Peyer's patch (tissue), 4 donors: Measurements from ENCODE around the gene ATP5PB. TPM values are rescaled to one million over a fixed set of nuclear protein-coding genes. Genes with fewer than 3 reads are reported as not detected.

Experiments
- DNase-seq, 3 donors: peaks; one replicate each; pipeline ENCODE4 v3.0.0-alpha.2; 2017 to 2019
- H3K27ac ChIP-seq, 4 donors: fragments of 200-600 bp; sonication (generic); one replicate each; pipeline ENCODE4 v1.5.1; 2016 to 2019
- H3K27me3 ChIP-seq, 2 donors: fragments of 200-600 bp; sonication (generic); one replicate each; pipeline ENCODE4 v1.5.1; 2019
- H3K36me3 ChIP-seq, 3 donors: fragments of 200-600 bp; sonication (generic); one replicate each; pipeline ENCODE4 v1.5.1; 2016 to 2019
- H3K4me1 ChIP-seq, 4 donors: fragments of 200-600 bp; sonication (generic); one replicate each; pipeline ENCODE4 v1.5.1; 2016 to 2019
- H3K4me3 ChIP-seq, 4 donors: fragments of 200-600 bp; sonication (generic); 1 replicate in 3 of 4; 2 replicates in 1 of 4; pipeline ENCODE4 v1.5.1; 2016 to 2019; ENCODE audit warnings: mild to moderate bottlenecking in 1 of 4
- H3K9me3 ChIP-seq, 4 donors: fragments of 200-600 bp; sonication (generic); one replicate each; pipeline ENCODE4 v1.5.1; 2016 to 2019; ENCODE audit warnings: mild to moderate bottlenecking in 1 of 4
- CTCF ChIP-seq, 6 experiments: fragments of 450-650 bp in 4 of 6; fragments of 200-600 bp in 2 of 6; sonication (generic) in 1 of 6; IDR thresholded peaks; one replicate each; pipeline ENCODE4 v1.5.1; 2017 to 2019; ENCODE audit warnings: antibody characterized with exemption in 6 of 6, mild to moderate bottlenecking in 3 of 6, moderate library complexity in 1 of 6
- POLR2A ChIP-seq, 2 donors: fragments of 450-650 bp; IDR thresholded peaks; one replicate each; pipeline ENCODE4 v1.5.1; 2017; ENCODE audit warnings: antibody characterized with exemption in 2 of 2, mild to moderate bottlenecking in 2 of 2, moderate library complexity in 2 of 2
- total RNA-seq, 4 donors: library from RNA; depleted of rRNA; stranded (reverse); fragments of >200 nt; gene quantifications; one replicate each; pipeline ENCODE4 v1.1.0, GENCODE V29; 2016

ATP5PB gene
- total RNA-seq, 4 donors from 2014 or later = 86.6 to 271 (median 136) TPM

GRCh38 chr1:111420377-111420776, 28.9 kb upstream of the ATP5PB start:
- Histone ChIP-seq H3K4me1 (no peaks in the 10 kb centered on the region), H3K4me3 (no peak overlapping the region), H3K9me3 (no peaks in the 10 kb centered on the region), H3K27ac (no peak overlapping the region), H3K36me3 (no peaks in the 10 kb centered on the region), H3K27me3 (no peaks in the 10 kb centered on the region)
- TF ChIP-seq POLR2A (IDR thresholded peaks at IDR 0.05) (no peak), CTCF (IDR thresholded peaks at IDR 0.05) (no peak)
- DNase-seq = no peak

GRCh38 chr1:111422546-111423391, 26.5 kb upstream of the ATP5PB start:
- no peaks in the 10 kb centered on the region for H3K36me3 ChIP-seq
- peak in 2 of 3 donors; percentile 80 to 81 for DNase-seq
- no peaks in the 10 kb centered on the region for H3K9me3 ChIP-seq
- no peak for TF ChIP-seq POLR2A (IDR thresholded peaks at IDR 0.05)
- TF ChIP-seq CTCF (IDR thresholded peaks at IDR 0.05) = peak in 1 of 6 experiments; percentile 12
- no peaks in the 10 kb centered on the region for H3K4me1 ChIP-seq
- peak overlapping the region in 1 of 4 donors; percentile 35 for H3K4me3 ChIP-seq
- H3K27me3 ChIP-seq = no peaks in the 10 kb centered on the region
- peak overlapping the region in 1 of 4 donors; percentile 32 for H3K27ac ChIP-seq

- no peak overlapping the region for H3K27ac ChIP-seq
- no peak overlapping the region for H3K4me3 ChIP-seq
- H3K36me3 ChIP-seq = no peaks in the 10 kb centered on the region
- no peaks in the 10 kb centered on the region for H3K9me3 ChIP-seq
- TF ChIP-seq POLR2A (IDR thresholded peaks at IDR 0.05) (no peak), CTCF (IDR thresholded peaks at IDR 0.05) (no peak)
- DNase-seq = no peak
- no peaks in the 10 kb centered on the region for H3K4me1 ChIP-seq
- H3K27me3 ChIP-seq = no peaks in the 10 kb centered on the region
Observed at GRCh38 chr1:111424281-111424680, 25.0 kb upstream of the ATP5PB start.

- no peak overlapping the region for H3K27ac ChIP-seq
- TF ChIP-seq POLR2A (IDR thresholded peaks at IDR 0.05) (no peak), CTCF (IDR thresholded peaks at IDR 0.05) (no peak)
Observed at GRCh38 chr1:111436726-111437125, 12.5 kb upstream of the ATP5PB start.

GRCh38 chr1:111439461-111440351, 9.6 kb upstream of the ATP5PB start:
- Histone ChIP-seq H3K4me3 (no peak overlapping the region), H3K9me3 (no peaks in the 10 kb centered on the region), H3K4me1 (no peaks in the 10 kb centered on the region), H3K27me3 (no peaks in the 10 kb centered on the region), H3K27ac (no peak overlapping the region), H3K36me3 (peaks cover 0 to 70% (median 0%) of the 10 kb centered on the region in 3 donors)
- TF ChIP-seq POLR2A (IDR thresholded peaks at IDR 0.05) (no peak), CTCF (IDR thresholded peaks at IDR 0.05) (no peak)
- DNase-seq = no peak

More at GRCh38 chr1:111436726-111437125, 12.5 kb upstream of the ATP5PB start:
- Histone ChIP-seq H3K4me3 (no peak overlapping the region), H3K9me3 (no peaks in the 10 kb centered on the region), H3K27me3 (no peaks in the 10 kb centered on the region), H3K36me3 (peaks cover 0 to 44% (median 0%) of the 10 kb centered on the region in 3 donors), H3K4me1 (no peaks in the 10 kb centered on the region)
- DNase-seq = no peak
